GM21526 (cell line): Measurements from ENCODE around the gene SPON1.
"Not testable (repeated sequence)": the region's sequence is repeated elsewhere in the genome, so short reads cannot be mapped to it uniquely, and the experiment has no call there.

Experiments
- ATAC-seq: cut with Tn5 transposase; IDR thresholded peaks from one replicate; pipeline ENCODE4 v1.9.1; 2021; ENCODE audit warnings: moderate library complexity; ENCODE audit not compliant: unreplicated experiment, low FRiP score

Gene SPON1

DNA sequence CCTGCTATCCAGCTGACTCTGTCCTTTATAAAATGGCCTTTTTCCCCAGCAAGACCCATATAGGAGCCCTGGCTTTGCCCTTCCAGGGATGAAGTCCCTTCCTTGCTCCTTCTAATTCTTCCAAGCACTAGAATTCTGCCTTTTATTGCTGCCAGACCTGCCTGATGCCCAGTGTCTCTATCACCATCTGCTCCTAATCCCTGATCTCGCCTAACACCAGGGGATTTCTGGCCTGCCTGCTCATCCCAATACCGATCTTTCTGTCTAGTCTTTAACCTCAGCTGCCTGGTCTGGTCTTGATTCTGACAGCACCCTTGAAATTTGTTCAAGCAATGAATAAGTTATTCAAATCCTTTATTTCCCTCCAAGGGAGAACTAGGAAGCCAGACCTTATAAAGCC lies 150.2 kb downstream of the SPON1 start:
- no peak for ATAC-seq

DNA sequence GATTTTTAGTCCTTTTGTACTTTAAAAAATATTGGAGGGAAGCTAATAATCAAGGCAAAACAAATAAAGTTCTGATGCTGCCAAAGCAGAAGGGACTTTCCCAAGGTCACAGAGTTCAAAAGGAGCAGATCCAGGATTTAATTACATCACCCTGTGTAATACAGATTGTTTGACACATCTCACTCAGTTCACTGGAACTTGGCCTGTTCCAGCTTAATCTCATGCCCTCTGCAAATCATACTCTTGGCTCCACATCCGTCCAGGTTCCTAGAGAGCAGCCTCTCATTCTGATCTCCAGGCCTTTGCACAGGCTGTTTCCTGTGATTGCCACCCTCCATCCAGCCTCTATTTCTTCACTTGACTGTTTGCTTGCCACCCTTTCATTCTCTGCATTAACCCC lies 151.7 kb downstream of the SPON1 start:
- no peak for ATAC-seq

DNA sequence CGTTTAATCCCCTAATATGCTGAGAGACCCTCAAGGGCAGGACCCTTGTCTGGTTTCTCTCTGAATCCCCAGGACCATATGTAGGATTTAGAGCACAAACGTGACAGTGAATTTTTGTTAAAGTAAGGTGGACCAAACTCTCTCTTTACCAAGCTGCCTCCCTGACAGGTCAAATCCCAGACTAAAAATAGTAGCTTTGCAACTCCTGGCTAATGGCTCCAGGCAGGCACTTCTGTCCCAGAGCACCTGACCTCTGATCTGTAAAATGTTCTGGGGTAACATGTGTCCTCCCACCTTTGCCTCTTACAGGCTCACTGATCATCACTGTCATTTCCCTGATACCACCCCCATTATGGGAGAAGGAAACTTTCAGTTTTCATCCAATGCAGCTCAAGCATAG lies 152.3 kb downstream of the SPON1 start:
- no peak for ATAC-seq

DNA sequence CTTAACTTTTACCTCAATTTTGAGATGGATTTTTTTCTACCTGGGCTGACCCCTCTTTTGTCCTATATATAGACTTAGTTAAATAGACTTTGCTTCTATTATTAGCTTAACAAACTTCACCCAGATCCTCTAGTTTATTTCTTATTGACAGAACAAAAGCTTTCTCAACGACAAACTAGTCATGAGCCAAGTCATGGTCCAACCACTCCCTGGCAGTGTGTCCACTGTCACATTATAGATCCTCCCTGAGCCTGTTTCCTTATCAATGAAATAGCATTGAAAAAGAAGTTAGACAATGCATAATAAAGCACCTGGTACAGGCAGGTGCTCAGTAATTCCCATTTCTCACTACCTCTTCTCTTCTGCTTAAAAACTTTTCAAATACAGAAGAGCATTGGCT lies 155.1 kb downstream of the SPON1 start:
- ATAC-seq: no peak

DNA sequence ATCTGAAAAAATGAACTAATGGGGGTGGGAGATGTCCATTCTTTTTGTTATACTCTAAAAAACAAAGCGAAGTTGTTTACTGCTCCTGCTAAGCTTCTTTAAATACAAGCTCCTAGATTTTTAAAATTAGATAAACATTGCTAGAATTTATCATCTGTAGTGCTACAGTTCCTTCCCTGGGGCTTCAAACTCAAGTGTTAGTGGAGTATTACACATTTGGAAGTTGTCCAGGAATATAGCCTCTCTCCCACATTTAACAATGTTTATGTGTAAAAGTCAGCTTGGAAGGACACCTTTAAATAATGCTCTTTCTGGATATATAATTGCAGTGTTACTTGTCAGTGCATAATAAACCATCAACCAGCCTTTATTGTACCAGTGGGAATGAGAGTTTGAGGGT lies 155.5 kb downstream of the SPON1 start:
- no peak for ATAC-seq

DNA sequence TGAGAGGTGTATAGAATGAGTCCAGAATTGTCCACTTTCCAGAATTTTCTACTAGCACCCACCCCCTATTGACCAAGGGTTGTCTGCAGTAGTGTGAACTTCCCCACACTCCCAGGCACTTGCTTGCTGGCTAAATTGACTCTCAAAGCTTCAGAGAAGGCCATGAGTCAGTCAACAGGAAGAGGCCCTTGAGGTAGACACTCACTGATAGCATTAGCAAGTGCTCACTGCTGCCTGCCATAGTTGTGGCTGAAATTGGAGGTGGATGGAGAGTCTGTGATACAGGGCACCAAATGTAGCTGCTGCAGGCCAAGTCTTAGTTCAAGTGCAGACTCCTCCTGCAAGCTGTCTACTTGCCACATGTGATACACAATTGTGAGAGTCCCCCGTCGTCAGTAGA lies 156.8 kb downstream of the SPON1 start:
- no peak for ATAC-seq

DNA sequence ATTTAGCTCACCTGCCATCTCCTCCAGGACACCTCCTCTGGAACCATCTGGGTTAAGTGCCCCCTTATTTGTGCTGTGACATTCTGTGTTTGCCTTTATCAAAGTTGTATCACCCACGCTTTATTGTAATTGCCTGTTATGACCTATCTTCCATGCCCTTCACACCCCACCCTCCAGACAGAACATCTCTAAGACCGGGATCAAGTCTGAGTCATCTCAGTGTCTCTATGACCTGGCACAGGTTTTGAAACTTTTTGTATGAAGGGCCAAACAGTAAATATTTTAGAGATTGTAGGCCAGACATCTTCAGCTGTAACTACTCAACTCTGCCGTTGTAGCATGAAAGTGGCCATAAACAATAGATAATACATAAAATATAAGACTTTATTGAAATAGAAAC lies 161.8 kb downstream of the SPON1 start:
- no peak for ATAC-seq

DNA sequence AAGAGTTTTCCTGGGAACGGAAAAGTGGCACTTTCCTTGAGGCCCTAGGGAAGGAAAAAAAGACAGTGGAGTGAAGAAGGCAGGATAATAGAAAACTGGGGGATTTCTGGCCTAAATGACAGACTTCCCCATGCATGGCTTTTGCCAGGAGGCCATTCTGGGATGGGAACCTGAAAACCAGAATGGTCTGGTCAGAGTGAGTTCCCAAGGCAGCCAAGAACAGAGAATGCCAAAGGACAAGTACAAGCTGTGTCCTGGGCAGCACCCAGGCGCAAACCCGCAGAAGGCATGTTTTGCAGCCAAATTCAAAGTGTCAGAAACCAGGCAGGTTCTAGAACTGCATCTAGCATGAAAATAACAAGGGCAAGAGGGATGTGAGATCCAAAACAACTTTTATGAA lies 162.4 kb downstream of the SPON1 start:
- ATAC-seq: no peak

DNA sequence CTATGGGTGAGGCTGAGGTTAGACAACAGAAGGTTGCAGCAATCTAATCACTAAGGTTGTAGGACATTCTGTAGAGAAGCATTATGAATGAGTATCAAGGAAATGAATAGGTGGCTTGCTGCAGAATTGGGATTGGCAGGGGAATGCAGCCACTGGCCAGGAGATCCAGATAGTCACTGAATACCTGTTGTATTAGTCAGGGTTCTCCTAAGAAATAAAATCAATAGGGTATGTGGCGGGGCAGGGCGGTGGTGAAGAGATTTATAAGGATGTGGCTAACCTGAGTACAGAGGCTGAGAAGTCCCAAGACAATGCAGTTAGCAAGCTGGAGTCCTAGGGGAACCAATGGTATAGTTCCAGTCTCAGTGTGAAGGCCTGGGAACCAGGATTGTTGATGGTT lies 163.0 kb downstream of the SPON1 start:
- no peak for ATAC-seq

DNA sequence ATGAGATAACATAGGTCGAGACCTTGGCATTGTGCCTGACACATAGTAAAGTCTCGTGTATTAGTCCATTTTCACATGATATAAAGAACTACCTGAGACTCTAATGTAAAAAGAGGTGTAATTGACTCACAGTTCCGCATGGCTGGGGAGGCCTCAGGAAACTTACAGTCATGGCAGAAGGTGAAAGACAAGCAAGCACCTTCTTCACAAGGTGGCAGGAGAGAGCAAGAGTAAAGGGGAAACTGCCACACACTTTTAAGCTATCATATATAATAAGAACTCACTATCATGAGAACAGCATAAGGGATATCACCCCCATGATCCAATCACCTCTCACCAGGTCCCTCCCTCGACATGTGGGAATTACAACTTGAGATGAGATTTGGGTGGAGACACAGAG lies 165.2 kb downstream of the SPON1 start:
- no peak for ATAC-seq

DNA sequence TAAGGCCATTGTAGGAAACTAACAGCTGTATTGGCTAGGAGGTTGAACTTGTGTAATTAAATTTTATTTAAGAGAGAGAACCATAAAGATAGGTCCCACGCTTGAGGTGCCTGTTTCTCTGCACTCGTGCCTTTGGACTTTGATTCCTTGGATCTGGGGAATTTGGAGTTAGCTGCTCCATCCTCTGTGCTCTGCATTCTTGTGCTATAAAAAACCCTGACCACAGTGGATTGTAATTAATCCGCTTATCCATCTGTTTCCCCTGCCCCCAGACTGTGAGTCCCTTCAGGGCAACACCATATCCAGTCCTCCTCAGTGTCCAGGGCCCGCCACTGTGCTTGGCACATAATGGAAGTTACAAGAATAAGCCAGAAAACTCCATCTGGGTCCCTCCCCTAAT lies 169.8 kb downstream of the SPON1 start:
- ATAC-seq: no peak

DNA sequence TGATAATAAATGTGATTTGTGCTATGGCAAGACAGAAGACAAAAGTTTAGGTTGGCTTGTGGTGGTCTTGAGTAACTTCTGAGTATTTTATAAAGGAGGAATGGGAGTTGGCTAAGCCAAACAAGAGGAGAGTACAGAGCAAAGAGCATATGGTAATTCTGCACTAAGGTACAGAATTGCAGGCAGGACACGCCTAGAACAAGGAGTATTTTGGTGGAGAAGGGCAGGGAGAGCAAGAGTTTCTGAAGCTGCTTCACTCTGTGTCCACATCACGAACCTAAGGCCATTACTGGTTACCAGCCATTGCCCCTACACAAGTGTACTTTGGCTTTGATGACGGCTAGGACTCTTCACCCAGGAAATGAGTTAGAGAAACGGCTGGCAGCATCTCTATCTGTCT lies 170.9 kb downstream of the SPON1 start:
- ATAC-seq: no peak

DNA sequence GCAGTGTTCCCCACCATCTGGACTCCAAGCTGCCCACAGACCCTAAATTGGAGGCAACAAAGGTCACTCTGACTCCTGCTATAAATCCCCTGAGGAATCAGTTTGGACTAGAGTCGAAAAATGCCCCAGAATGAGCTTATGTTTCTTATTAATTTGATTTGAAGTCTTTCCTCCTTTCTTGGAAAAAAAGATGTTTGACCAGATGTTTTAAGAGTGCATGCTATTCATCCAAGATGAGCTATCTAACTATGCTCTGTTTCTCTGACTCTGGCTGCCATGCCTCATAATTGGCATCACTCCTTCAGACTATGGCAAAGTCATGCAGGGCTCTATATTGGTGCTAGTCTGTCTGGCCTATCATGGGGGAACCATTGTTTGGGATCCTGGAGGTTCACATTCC lies 174.0 kb downstream of the SPON1 start:
- ATAC-seq: no peak

DNA sequence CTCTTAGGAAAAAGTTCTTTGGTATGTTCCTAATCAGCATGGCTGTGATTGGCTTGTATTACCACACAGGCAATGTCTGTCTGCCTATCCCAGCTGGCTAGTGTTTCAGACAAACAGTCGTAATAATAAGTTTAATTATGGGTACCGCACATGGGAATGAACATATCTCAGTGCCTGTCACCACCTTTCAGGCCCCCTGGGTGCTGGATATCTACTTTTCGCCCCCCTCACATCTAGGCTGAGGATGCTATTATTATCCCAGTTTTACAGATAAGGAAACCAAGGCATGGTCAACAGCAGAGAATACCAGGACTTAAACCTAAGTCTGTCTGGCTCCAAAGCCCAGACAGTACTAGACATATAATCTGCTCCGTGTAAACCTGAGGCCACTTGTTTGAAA lies 174.8 kb downstream of the SPON1 start:
- no peak for ATAC-seq

DNA sequence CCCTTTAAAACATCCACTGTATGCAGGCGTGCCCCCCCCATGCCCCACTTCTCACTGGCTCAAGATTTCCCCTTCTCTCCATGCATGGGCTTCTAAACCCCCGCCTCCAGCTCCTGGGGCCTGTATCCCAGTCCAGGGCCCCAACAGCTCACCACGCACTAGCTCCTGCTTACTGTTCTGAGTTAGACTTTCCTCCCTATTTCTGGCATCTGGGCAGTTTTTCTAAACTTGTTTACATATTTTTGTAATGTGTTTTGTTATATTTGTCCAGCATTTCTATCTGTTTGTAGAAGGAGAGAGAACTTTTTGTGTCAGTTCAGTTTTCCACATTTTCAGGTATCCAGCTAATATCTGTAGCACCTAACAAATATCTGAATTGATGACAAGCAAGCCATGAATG lies 178.5 kb downstream of the SPON1 start:
- no peak for ATAC-seq

DNA sequence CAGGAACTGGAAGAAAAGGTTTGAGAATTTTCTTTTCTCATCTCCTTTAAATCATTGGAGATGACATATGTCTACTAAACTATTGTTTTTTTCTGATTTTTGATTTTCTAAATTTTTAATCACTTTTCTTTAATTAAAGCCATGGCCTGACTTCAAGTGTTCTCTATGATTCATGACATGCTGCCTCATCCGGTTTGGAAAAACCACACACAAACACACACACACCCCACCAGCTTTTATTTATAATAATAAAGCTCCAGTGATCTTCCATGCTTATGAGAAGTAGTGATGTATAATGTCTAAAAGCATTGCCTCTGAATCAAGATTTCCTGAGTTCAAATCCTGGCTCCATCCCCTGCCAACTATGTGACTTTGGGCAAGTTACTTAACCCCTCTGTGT lies 179.2 kb downstream of the SPON1 start:
- ATAC-seq: no peak

DNA sequence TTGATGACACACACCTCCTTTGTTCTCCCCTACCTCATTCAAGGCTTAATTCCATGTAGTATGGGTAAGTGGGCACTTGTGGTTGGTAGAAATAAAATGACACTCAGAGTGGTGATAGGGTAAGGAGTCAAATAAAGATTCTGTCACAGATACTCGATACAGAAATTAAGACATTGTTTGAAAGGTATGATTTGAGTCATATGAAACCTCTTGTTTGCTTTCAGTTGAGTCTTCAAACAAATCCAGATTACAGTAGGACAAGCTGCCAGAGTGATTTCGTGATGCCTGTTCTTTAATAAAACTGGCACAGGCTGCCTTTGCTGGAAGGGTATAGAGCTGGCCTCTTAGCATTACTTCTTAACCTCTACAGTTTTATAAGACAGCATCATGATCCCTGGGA lies 182.4 kb downstream of the SPON1 start:
- ATAC-seq: peak; percentile 63

DNA sequence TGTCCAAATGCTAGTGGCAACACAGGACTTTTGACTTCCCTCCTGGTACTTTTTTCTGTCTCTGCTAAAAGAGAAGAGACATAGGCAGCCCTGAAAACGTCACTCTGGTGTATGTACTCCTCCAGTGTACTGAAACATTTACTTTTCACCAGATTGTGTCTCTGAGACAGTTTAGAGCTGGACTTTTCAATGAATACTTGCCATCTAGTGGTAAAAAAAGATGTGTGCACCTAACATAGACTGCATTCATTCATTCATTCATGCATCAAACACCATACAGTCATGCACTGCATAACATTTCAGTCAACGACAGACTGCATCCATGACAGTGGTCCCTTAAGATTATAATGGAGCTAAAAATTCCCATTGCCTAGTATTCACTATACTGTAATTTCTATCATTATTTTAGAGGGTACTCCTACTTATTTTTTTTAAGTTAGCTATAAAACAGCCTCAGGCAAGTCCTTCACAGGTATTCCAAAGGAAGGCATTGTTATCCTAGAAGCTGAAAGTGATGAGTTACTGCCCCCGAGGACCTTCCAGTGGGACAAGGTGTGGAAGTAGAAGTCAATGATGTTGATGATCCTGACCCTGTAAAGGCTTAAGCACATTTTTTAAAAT lies 186.2 kb downstream of the SPON1 start:
- ATAC-seq: no peak

DNA sequence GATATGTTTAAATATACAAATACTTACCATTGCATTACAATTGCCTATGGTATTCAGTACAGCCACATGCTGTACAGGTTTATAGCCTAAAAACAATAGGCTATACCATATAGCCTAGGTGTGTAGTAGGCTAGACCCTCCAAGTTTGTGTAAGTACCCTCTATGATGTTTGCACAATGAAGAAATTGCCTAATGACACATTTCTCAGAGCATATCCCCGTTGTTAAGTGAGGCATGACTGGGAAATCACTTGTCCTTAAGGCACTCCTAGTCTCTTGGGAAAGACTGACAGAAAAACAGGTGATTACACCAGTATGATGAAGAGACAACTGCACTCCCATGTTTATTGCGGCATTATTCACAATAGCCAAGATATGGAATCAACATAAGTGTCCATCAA lies 187.2 kb downstream of the SPON1 start:
- no peak for ATAC-seq

DNA sequence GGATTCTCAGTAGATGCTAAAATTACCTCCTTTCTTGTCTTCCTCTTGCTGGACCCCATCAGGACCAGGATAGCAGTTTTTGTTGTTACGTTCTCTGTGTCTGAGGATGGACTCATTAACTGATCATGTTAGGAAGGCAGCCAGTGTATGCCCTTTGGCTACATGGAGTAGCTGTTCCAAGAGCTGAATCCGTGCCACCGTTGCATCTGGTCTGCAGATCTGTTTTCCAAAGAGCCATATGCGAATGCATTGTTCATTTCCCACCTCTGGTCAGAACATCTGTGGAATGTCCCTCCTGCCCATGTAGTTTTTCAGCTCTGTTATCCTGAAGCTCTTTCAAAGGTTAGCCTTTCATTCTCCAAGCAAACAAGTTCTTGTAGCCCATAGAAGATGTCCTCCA lies 188.4 kb downstream of the SPON1 start:
- ATAC-seq: no peak

DNA sequence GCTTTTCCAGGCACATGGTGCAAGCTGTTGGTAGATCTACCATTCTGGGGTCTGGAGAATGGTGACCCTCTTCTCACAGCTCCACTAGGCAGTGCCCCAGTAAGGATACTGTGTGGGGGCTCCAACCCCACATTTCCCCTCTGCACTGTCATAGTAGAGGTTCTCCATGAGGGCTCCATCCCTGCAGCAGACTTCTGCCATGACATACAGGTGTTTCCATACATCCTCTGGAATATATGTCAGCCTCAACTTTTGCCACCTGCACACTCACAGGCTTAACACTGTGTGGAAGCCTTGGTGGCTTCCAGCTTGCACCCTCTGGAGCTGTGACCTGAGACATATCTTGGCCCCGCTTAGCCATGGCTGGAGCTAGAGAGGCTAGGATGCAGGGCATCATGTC lies 191.6 kb downstream of the SPON1 start:
- not testable (repeated sequence) for ATAC-seq

DNA sequence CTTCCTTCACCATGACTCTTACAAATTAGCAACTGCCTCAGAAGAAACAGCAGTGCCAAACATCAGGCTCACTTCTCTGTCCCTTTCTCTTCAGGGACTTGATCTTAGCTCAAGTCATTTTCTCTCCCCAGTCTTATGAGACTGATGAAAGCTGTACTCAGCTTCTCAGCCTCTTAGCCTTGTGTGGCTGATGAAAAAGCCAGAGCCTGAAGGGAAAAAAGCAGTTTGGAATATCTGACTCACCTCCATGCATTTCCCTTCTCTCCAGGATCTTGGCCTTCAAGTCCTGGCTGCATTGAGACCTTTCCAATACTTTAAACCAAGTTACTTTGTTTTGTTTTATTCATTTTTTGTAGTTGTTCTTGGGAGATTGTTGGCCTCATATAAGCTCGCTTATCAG lies 195.9 kb downstream of the SPON1 start:
- ATAC-seq: no peak

DNA sequence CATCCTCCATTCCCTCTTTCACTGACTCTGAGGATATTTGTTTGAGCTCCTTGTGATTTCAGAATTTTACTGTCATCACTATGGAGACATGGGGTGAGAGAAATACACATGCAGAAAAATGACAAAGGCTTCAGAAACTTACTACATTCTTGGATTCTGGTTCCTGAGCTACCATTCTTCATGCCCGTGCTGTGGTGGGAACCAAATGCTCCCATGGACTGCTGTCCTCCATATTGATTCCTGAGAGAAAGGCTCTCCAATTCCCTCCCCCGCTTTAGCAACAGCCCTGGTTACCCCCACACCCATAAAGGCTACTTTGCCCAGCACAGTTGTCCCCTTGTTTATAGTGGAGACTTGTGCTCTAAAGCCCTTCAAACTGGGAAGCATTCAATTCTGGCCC lies 201.1 kb downstream of the SPON1 start:
- no peak for ATAC-seq
